SU-DHL-6 (cell line): ENCODE measurements around the gene MYOG.

Source experiments
- EZH2phosphoT487 ChIP-seq: fragments of 200-600 bp; sonication (generic), shearing (Covaris generic); conservative IDR thresholded peaks from 2 replicates; pipeline ENCODE4 v1.6.1; 2018; ENCODE audit warnings: mild to moderate bottlenecking, antibody characterized with exemption, low read length, moderate library complexity, mixed read lengths
- TF ChIP-seq, protein P1 (sequence below): fragments of 200-600 bp; sonication (generic); IDR thresholded peaks from one replicate; pipeline ENCODE4 v1.5.1; 2017; ENCODE audit warnings: antibody characterized with exemption, mild to moderate bottlenecking, low read length, moderate library complexity; ENCODE audit not compliant: insufficient read depth, poor library complexity, severe bottlenecking

DNA sequence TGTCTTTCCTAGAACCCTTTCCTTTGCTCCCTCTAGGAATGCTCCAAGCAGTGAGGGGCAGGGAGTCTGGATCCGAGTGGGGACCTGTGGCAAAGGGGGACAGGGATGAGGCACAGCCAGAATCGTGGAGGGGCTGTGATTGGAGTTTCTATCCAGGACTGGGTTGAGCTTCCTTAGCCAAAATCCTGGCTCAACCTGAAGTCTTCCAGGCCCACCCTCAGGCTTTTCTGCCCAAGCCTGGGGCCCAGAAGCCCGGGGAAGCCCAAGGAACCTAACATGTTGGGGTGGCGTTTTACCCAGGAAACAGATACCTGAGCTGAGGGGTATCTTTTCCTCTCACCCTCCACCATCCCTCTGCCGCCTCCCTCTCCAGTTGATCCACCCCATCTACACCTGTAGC is 5.4 kb downstream of the MYOG start:
- TF ChIP-seq, protein P1, sequence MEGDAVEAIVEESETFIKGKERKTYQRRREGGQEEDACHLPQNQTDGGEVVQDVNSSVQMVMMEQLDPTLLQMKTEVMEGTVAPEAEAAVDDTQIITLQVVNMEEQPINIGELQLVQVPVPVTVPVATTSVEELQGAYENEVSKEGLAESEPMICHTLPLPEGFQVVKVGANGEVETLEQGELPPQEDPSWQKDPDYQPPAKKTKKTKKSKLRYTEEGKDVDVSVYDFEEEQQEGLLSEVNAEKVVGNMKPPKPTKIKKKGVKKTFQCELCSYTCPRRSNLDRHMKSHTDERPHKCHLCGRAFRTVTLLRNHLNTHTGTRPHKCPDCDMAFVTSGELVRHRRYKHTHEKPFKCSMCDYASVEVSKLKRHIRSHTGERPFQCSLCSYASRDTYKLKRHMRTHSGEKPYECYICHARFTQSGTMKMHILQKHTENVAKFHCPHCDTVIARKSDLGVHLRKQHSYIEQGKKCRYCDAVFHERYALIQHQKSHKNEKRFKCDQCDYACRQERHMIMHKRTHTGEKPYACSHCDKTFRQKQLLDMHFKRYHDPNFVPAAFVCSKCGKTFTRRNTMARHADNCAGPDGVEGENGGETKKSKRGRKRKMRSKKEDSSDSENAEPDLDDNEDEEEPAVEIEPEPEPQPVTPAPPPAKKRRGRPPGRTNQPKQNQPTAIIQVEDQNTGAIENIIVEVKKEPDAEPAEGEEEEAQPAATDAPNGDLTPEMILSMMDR, result no peak
- TF ChIP-seq EZH2phosphoT487, result no peak
